Body of pancreas (tissue), 4 donors: Measurements from ENCODE around the gene SCYGR7. TPM values are rescaled to one million over a fixed set of nuclear protein-coding genes. Genes with fewer than 3 reads are reported as not detected.
"Not testable (repeated sequence)": the region's sequence is repeated elsewhere in the genome, so short reads cannot be mapped to it uniquely, and the experiment has no call there.

ENCODE experiments used
- ATAC-seq: fragments of 150-250 bp; one replicate; pipeline ENCODE4 v1.9.1; 2016
- DNase-seq, 4 donors: peaks; one replicate each; pipeline ENCODE4 v3.0.0-alpha.2; 2019
- H3K27ac ChIP-seq, 4 donors: fragments of 200-600 bp; sonication (generic); 1 replicate in 3 of 4; 2 replicates in 1 of 4; pipeline versions ENCODE4 v1.5.1 to v1.6.1; 2016 to 2019; ENCODE audit warnings: mild to moderate bottlenecking in 1 of 4, mixed read lengths in 1 of 4, moderate library complexity in 1 of 4
- H3K27me3 ChIP-seq, 2 donors: fragments of 200-600 bp; sonication (generic); one replicate each; pipeline ENCODE4 v1.6.0; 2016; ENCODE audit warnings: mild to moderate bottlenecking in 1 of 2
- H3K36me3 ChIP-seq, 2 donors: fragments of 200-600 bp; sonication (generic); replicated peaks in 1 of 2; 2 replicates each; pipeline ENCODE4 v1.5.1; 2016; ENCODE audit warnings: low read depth in 2 of 2; ENCODE audit not compliant: insufficient read depth in 1 of 2
- H3K4me1 ChIP-seq: fragments of 200-600 bp; sonication (generic); one replicate; pipeline ENCODE4 v1.6.0; 2016
- H3K4me3 ChIP-seq, 2 donors: fragments of 200-600 bp; sonication (generic); 1 replicate in 1 of 2; 2 replicates in 1 of 2; pipeline ENCODE4 v1.5.1; 2016 to 2019
- H3K9me3 ChIP-seq, 3 donors: fragments of 200-600 bp; sonication (generic); 1 replicate in 2 of 3; 2 replicates in 1 of 3; pipeline ENCODE4 v1.5.1; 2016
- CTCF ChIP-seq, 7 experiments: fragments of 450-650 bp in 4 of 7; fragments of 200-600 bp in 3 of 7; sonication (generic) in 3 of 7; IDR thresholded peaks; one replicate each; pipeline ENCODE4 v1.5.1; 2016 to 2019; ENCODE audit warnings: antibody characterized with exemption in 7 of 7
- POLR2A ChIP-seq, 3 donors: fragments of 450-650 bp; IDR thresholded peaks; one replicate each; pipeline ENCODE4 v1.6.1; 2016; ENCODE audit warnings: antibody characterized with exemption in 3 of 3, mild to moderate bottlenecking in 2 of 3
- WGBS, 2 donors: methylation state at CpG; one replicate each; pipeline ENCODE4 v1.1.5; 2017; 5-methylcytosine and 5-hydroxymethylcytosine counted together
- intact Hi-C: fragments of 100-400 bp; cut with DNase I; formaldehyde crosslinking; loops from one replicate; pipeline ENCODE4 v1.15.1; 2023
- total RNA-seq, 2 donors: library from RNA; depleted of rRNA; stranded (reverse); fragments of >200 nt; gene quantifications; one replicate each; pipeline ENCODE4 v1.1.0, GENCODE V29; 2016

The SCYGR7 gene
- total RNA-seq, 2 donors from 2014 or later = not detected

GRCh38 chr2:227720680-227721079, 7.5 kb upstream of the SCYGR7 start:
- no peaks in the 10 kb centered on the region for H3K36me3 ChIP-seq
- H3K27ac ChIP-seq = no peak overlapping the region
- WGBS, 2 donors = 77 to 86% methylated on average over 4 of the region's 4 CpGs
- DNase-seq (no peak), ATAC-seq (no peak)
- H3K4me1 ChIP-seq = peaks cover 14% of the 10 kb centered on the region
- no peaks in the 10 kb centered on the region for H3K9me3 ChIP-seq
- intact Hi-C loops = no loop called here
- no peak for TF ChIP-seq POLR2A (IDR thresholded peaks at IDR 0.05)
- TF ChIP-seq CTCF (IDR thresholded peaks at IDR 0.05) = no peak
- no peak overlapping the region for H3K4me3 ChIP-seq
- no peaks in the 10 kb centered on the region for H3K27me3 ChIP-seq

GRCh38 chr2:227722821-227723220, 5.3 kb upstream of the SCYGR7 start:
- H3K27me3 ChIP-seq, ATAC-seq, H3K4me3 ChIP-seq, H3K9me3 ChIP-seq, intact Hi-C loops, H3K4me1 ChIP-seq, H3K27ac ChIP-seq, H3K36me3 ChIP-seq, DNase-seq: not testable (repeated sequence)
- WGBS, 2 donors = 34 to 35% methylated on average over 7 of the region's 7 CpGs

- DNase-seq (no peak), ATAC-seq (no peak)
- H3K4me3 ChIP-seq = no peak within 1 kb of the TSS
- no peaks in the 10 kb centered on the region for H3K4me1 ChIP-seq
- H3K36me3 ChIP-seq = no peaks in the 10 kb centered on the region
- H3K27me3 ChIP-seq = no peaks in the 10 kb centered on the region
- H3K27ac ChIP-seq = no peak within 1 kb of the TSS
- WGBS, 2 donors = 77 to 86% methylated on average over 6 to 15 of the region's 15 CpGs
- intact Hi-C loops = no loop called here
- TF ChIP-seq CTCF (IDR thresholded peaks at IDR 0.05) (no peak), POLR2A (IDR thresholded peaks at IDR 0.05) (no peak)
- H3K9me3 ChIP-seq = no peaks in the 10 kb centered on the region
These were observed 3.6 kb upstream of the SCYGR7 start, which contains the start of gene SCYGR6 for GRCh38 chr2:227724394-227725039. Gene SCYGR6, minus strand, starts transcription at chr2:227724757. Its CDS starts 0 bp downstream, at chr2:227724757.

GRCh38 chr2:227739351-227739750, 11.2 kb downstream of the SCYGR7 start:
- Histone ChIP-seq H3K36me3 (no peaks in the 10 kb centered on the region), H3K4me1 (no peaks in the 10 kb centered on the region), H3K9me3 (no peaks in the 10 kb centered on the region), H3K27ac (no peak overlapping the region), H3K27me3 (no peaks in the 10 kb centered on the region), H3K4me3 (no peak overlapping the region)
- intact Hi-C loops = no loop called here
- no peak for ATAC-seq
- no peak for DNase-seq
- TF ChIP-seq POLR2A (IDR thresholded peaks at IDR 0.05) (no peak), CTCF (IDR thresholded peaks at IDR 0.05) (no peak)
- 61 to 63% methylated on average over 14 of the region's 14 CpGs for WGBS, 2 donors

- intact Hi-C loops, H3K9me3 ChIP-seq, H3K4me1 ChIP-seq, H3K27me3 ChIP-seq, ATAC-seq, H3K4me3 ChIP-seq, DNase-seq, H3K36me3 ChIP-seq, H3K27ac ChIP-seq: not testable (repeated sequence)
- 55 to 71% methylated on average over 7 of the region's 7 CpGs for WGBS, 2 donors
These were observed 12.6 kb downstream of the SCYGR7 start for GRCh38 chr2:227740705-227741104.

GRCh38 chr2:227745594-227745993, 17.5 kb downstream of the SCYGR7 start, which contains the start of gene SCYGR8:
Gene SCYGR8, plus strand, starts transcription at chr2:227745894. Its CDS starts 0 bp downstream, at chr2:227745894.
- H3K36me3 ChIP-seq = no peaks in the 10 kb centered on the region
- intact Hi-C loops = no loop called here
- no peak for TF ChIP-seq POLR2A (IDR thresholded peaks at IDR 0.05)
- TF ChIP-seq CTCF (IDR thresholded peaks at IDR 0.05) = no peak

More at GRCh38 chr2:227745594-227745993, 17.5 kb downstream of the SCYGR7 start, which contains the start of gene SCYGR8:
- Histone ChIP-seq H3K27ac (no peak within 1 kb of the TSS), H3K27me3 (no peaks in the 10 kb centered on the region), H3K9me3 (no peaks in the 10 kb centered on the region), H3K4me3 (no peak within 1 kb of the TSS), H3K4me1 (no peaks in the 10 kb centered on the region)
- no peak for ATAC-seq
- DNase-seq = no peak
- WGBS, 2 donors = 74 to 77% methylated on average over 3 to 4 of the region's 9 CpGs
